ENCODE measurements around the gene SKAP2. TPM values are rescaled to one million over a fixed set of nuclear protein-coding genes. Genes with fewer than 3 reads are reported as not detected.

Gene SKAP2
- total RNA-seq, 4 donors from 2014 or later, result 13.2 to 18.2 (median 15.0) TPM

- intact Hi-C loops (cut with DNase I; ENCODE audit: low total_unique reads), result no loop called here
- TF ChIP-seq CTCF (IDR thresholded peaks at IDR 0.05) (no peak), POLR2A (IDR thresholded peaks at IDR 0.05) (no peak)
- no peak overlapping the region for H3K4me3 ChIP-seq (ENCODE audit: low read depth, poor library complexity, severe bottlenecking)
- DNase-seq (ENCODE audit: low spot score in 2 of 2), result no peak
- WGBS, 2 donors, result 59 to 66% methylated on average over 34 of the region's 34 CpGs
These were observed 6.7 kb downstream of the SKAP2 start for GRCh38 chr7:26857506-26858240.

- no peak overlapping the region for H3K4me3 ChIP-seq (ENCODE audit: low read depth, poor library complexity, severe bottlenecking)
- no peak for DNase-seq (ENCODE audit: low spot score in 2 of 2)
- TF ChIP-seq POLR2A (IDR thresholded peaks at IDR 0.05) (no peak), CTCF (IDR thresholded peaks at IDR 0.05) (no peak)
- 40 to 43% methylated on average over 4 of the region's 4 CpGs for WGBS, 2 donors
- intact Hi-C loops (cut with DNase I; ENCODE audit: low total_unique reads), result no loop called here
These were observed 7.3 kb downstream of the SKAP2 start for GRCh38 chr7:26857170-26857505.

GRCh38 chr7:26856176-26856985 is 8.0 kb downstream of the SKAP2 start:
- no peak for DNase-seq (ENCODE audit: low spot score in 2 of 2)
- TF ChIP-seq CTCF (IDR thresholded peaks at IDR 0.05) (no peak), POLR2A (IDR thresholded peaks at IDR 0.05) (no peak)
- H3K4me3 ChIP-seq (ENCODE audit: low read depth, poor library complexity, severe bottlenecking), result no peak overlapping the region
- intact Hi-C loops (cut with DNase I; ENCODE audit: low total_unique reads), result no loop called here
- WGBS, 2 donors, result 36 to 39% methylated on average over 3 of the region's 3 CpGs

GRCh38 chr7:26854876-26855855 is 9.2 kb downstream of the SKAP2 start:
- no peak for TF ChIP-seq POLR2A (IDR thresholded peaks at IDR 0.05)
- no peak for TF ChIP-seq CTCF (IDR thresholded peaks at IDR 0.05)
- 57 to 65% methylated on average over 1 of the region's 1 CpG for WGBS, 2 donors
- H3K4me3 ChIP-seq (ENCODE audit: low read depth, poor library complexity, severe bottlenecking), result no peak overlapping the region
- intact Hi-C loops (cut with DNase I; ENCODE audit: low total_unique reads), result loop anchor here (5.0 kb wide), 1 partner anchor 287 kb away; the partner anchor contains the start of gene HOXA5
- DNase-seq (ENCODE audit: low spot score in 2 of 2), result no peak

GRCh38 chr7:26853788-26854393 is 10.5 kb downstream of the SKAP2 start:
- intact Hi-C loops (cut with DNase I; ENCODE audit: low total_unique reads), result loop anchor here (5.0 kb wide), 1 partner anchor 288 kb away; the partner anchor contains the start of gene HOXA5
- no peak overlapping the region for H3K4me3 ChIP-seq (ENCODE audit: low read depth, poor library complexity, severe bottlenecking)
- 13 to 16% methylated on average over 4 of the region's 4 CpGs for WGBS, 2 donors
- DNase-seq (ENCODE audit: low spot score in 2 of 2), result no peak
- TF ChIP-seq CTCF (IDR thresholded peaks at IDR 0.05) (no peak), POLR2A (IDR thresholded peaks at IDR 0.05) (no peak)

All from lower leg skin (tissue), 4 donors.